HG02588 (cell line): ENCODE data around the gene ATP5F1D.
"Not testable (repeated sequence)": the region's sequence is repeated elsewhere in the genome, so short reads cannot be mapped to it uniquely, and the experiment has no call there.

ENCODE experiments used
- ATAC-seq: cut with Tn5 transposase; IDR thresholded peaks from one replicate; pipeline ENCODE4 v1.9.1; 2021; ENCODE audit warnings: mild to moderate bottlenecking, moderate library complexity; ENCODE audit not compliant: unreplicated experiment

The ATP5F1D gene

DNA sequence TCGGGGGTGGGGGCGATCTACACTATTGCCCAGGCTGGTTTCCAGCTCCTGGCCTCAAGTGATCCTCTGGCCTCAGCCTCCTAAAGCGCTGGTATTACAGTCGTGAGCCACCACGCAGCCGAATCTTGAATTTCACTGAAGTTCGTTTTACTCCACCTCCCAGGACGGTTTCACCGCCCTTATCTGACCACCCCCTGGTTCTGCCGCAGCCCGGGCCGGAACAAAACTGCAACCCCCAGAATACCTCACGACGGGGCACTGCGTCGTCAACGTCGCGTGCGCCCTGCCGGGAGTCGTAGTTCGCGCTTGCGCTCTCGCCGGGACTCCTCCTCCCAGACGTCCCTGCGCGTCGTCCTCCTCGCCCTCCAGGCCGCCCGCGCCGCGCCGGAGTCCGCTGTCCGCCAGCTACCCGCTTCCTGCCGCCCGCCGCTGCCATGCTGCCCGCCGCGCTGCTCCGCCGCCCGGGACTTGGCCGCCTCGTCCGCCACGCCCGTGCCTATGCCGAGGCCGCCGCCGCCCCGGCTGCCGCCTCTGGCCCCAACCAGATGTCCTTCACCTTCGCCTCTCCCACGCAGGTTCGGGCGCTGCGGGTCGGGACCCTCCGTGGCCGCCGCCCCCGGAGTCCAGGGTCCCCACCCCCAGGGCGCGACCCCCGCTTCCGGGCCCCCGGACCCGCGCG lies at the start of gene ATP5F1D:
Gene ATP5F1D (plus strand): TSS at position 335 of the 679 bp plus-strand sequence. CDS start 100 bp downstream, at position 435.
- ATAC-seq = peak; percentile 36

DNA sequence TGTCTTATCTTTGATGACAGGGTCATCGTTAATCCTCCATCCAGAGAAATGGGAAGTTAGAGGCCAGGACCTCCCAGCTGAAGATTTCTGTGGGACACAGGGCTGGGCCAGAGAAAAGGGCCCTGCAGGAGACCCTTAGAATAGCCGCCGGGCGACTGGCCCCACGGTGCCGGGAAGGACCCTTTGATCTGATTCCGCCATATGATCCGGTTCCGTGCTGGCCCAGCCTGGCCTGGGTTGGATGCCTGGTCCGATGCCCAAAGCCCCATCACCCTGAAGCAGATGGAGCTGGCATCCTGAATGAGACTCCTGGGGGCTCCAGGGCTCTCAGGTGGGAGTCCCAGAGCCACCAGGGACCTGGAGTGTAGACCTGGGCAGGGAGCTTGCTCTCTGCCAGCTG lies 42.0 kb upstream of the ATP5F1D start:
- ATAC-seq = no peak

DNA sequence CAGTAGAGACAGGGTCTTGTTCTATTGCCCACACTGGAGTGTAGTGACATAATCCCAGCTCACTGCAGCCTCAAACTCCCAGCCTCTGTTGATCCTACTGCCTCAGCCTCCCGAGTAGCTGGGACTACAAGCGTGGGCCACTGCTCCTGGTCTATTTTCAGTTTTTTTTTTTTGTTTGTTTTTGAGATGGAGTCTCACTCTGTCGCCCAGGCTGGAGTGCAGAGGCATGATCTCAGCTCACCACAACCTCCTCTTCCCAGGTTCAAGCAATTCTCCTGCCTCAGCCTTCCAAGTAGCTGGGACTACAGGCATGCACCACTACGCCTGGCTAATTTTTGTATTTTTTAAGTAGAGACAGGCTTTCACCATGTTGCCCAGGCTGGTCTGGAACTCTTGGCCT lies 40.9 kb upstream of the ATP5F1D start:
- not testable (repeated sequence) for ATAC-seq

DNA sequence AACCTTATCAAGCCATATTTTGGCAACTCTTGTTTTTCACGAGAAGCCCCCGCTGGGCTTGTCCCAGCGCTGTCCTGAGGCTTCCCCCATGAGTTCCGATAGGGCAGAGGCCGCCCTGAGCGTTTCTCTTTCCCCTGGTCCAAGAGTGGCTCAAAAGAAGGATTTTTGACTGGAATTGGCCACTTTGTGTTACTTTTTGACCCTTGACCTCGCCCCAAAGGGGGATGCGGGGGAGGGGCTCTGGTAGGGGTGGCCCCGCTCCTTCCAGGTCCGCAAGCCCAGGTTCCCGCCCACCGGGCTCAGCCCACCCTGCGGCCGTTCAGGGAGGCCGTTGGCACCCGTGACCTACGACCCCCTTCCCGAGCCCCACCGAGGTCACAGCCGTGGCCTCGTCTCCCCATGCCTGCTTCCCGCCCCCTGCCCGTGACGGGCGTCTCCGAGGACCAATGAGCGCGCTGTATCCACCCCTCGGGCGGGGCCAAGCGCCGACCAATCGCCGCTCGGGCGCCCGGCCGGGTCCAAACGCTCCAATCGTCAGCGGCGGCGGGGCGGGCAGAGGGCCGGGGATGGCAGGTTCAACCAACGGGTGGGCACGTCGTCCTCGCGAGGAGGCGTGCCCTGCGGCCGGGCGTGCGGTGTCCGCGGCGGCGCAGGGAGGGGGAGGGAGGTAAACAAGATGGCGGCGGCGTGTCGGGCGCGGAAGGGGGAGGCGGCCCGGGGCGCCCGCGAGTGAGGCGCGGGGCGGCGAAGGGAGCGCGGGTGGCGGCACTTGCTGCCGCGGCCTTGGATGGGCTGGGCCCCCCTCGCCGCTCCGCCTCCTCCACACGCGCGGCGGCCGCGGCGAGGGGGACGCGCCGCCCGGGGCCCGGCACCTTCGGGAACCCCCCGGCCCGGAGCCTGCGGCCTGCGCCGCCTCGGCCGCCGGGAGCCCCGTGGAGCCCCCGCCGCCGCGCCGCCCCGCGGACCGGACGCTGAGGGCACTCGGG lies 36.1 kb upstream of the ATP5F1D start, which contains the start of gene STK11:
Gene STK11 (plus strand): TSS at position 665 of the 986 bp plus-strand sequence. CDS start 1,136 bp downstream, outside the sequence.
- ATAC-seq = peak; percentile 87

DNA sequence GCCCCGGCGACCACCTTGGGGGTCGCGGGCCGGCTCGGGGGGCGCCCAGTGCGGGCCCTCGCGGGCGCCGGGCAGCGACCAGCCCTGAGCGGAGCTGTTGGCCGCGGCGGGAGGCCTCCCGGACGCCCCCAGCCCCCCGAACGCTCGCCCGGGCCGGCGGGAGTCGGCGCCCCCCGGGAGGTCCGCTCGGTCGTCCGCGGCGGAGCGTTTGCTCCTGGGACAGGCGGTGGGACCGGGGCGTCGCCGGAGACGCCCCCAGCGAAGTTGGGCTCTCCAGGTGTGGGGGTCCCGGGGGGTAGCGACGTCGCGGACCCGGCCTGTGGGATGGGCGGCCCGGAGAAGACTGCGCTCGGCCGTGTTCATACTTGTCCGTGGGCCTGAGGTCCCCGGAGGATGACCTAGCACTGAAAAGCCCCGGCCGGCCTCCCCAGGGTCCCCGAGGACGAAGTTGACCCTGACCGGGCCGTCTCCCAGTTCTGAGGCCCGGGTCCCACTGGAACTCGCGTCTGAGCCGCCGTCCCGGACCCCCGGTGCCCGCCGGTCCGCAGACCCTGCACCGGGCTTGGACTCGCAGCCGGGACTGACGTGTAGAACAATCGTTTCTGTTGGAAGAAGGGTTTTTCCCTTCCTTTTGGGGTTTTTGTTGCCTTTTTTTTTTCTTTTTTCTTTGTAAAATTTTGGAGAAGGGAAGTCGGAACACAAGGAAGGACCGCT lies 35.2 kb upstream of the ATP5F1D start:
- peak; percentile 4 for ATAC-seq

DNA sequence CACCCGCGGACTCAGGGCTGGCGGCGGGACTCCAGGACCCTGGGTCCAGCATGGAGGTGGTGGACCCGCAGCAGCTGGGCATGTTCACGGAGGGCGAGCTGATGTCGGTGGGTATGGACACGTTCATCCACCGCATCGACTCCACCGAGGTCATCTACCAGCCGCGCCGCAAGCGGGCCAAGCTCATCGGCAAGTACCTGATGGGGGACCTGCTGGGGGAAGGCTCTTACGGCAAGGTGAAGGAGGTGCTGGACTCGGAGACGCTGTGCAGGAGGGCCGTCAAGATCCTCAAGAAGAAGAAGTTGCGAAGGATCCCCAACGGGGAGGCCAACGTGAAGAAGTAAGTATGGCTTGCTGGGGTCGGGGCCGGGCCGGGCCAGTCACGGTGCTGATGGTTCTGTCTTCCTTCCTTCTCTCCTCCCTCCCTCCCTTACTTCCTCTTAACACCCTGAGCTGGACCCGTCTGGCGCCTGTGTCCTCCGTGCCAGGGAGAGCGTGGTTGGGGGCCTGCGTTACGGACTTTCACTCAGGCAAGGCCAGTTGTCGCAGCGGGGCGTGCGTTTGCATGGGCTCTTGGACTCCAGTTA lies 34.6 kb upstream of the ATP5F1D start:
- ATAC-seq = no peak

DNA sequence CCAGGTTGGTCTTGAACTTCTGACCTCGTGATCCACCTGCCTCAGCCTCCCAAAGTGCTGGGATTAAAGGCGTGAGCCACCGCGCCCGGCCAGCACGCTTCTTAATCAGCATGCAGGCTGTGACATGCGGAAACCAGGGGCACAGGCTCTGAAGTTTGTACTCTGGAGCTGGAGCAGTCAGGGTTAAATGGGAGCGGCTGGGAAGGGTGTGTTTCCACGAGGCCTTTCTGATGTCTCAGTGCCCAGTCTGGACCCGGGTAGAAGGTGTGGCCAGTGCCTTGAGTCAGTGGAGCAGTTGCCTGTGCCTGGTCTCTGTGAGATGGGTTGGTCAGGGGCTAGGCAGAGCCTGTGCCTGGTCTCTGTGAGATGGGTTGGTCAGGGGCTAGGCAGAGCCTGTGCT lies 32.7 kb upstream of the ATP5F1D start:
- not testable (repeated sequence) for ATAC-seq

DNA sequence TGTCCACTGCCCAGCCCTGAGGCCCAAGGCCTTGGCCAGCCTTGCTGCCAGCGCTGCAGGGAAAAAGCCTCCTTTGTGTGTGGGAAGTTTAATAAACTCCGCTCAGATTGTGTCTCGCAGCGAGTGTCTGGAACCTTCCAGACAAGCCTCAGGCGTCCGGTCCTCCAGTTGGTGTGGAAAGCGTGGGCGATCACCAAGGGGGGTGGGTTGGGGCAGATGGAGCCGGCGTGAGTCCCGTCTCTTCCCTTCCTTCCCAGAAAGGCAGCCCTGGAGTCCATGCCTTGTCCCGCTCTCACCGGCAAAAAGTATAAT lies 31.4 kb upstream of the ATP5F1D start:
- ATAC-seq = no peak

DNA sequence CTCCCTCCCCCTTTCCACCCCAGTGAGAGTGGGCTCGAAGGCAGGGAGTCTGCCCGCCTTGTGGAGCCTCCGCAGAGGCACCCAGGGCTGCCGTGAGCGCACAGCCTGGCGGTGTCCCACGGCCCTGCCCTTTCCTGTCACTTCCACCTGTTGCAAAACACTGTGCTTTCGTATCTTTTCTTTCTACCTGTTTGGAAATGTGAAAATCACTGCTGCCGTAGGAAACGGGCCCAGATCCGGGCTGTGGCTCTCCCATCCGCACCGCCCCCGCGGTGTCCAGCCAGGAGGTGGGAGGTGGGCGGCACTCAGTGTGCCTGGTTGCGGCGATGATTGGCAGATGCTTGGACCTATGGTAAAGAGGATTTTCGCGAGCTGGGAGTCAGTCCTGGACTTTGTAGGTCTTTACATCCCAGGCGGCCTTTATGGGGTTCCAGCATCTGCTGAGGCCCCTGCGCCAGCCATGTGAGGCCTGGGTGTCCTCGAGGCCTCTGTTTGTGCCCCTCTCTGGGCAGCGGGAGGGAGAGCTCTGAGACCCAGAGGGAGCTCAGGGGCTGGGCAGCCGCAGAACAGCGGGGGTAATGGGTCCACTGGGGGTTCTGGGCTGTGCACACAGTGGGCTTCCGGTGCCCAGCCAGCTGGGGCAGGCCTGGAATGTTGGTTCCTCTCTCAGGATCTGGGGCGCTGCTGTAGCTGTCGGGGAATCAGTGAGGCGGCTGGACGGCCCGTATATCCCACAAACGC lies 29.9 kb upstream of the ATP5F1D start:
- ATAC-seq = no peak

DNA sequence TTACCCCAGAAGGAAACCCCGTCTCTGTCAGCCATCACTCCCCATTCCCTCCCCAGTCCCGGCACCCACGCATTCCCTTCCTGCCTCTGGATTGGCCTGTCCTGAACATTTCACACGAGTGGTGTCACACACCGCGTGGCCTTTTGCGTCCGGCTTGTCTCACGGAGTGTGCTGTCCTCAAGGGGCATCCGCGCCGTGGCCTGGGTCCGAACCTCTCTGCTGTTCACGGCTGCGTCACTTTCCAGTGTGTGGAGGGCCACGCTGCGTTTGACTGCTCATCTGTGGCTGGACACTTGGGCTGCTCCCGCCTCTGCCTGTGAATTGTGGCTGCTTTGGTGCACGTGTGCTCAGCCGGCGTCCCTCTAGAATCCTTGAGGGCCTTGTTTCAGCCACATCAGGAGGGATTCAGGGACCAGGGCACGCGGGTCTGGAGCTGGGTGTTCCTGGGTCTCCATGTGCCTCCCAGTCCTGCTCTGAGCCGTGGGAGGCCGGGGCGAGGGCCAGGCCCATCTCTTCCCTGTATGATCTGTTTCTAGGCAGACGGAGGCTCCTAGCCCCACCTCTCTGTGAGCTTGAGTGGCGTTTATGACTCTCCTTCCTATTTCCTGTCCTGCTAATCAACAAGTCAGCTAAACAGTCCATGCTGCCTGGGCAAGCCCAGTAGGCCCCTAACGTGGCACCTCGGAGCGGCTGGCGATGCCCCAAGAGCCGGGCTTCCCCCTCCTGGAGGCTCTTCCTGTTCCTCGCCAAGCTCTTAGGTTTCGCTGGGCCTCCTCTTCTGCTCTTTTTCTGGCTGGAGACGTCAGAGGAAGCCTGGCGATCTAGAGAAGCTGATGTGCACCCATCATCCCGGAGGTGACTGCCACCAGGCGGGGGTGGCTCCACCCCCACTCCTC lies 27.9 kb upstream of the ATP5F1D start:
- no peak for ATAC-seq

DNA sequence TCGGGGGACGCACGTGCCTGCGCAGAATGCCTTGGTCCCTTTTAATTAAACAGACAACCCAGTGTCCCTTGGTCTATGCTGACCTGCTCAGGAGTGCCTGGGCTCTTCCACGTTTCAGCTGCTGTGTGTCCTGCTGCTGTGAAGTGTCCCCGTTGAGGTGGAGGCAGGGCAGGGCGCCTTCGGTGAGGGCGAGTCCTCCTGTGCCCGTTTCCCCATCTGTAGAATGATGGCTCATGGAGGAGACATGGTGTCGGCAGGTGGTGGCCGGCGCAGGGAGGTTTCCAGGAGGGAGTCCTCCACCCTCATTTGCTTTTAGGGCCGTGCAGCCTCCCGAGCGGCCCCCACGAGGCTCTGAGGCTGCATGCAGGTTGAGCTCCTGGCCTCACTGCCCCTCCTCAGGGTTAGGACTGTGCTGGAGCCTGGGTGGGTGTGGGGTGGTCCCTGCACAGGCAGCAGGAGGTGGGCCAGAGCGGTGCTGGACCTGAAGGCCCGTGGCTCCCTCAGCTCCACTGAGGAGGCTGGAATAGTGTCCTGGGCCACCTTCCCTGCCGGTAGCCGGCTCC lies 27.2 kb upstream of the ATP5F1D start:
- ATAC-seq = no peak

DNA sequence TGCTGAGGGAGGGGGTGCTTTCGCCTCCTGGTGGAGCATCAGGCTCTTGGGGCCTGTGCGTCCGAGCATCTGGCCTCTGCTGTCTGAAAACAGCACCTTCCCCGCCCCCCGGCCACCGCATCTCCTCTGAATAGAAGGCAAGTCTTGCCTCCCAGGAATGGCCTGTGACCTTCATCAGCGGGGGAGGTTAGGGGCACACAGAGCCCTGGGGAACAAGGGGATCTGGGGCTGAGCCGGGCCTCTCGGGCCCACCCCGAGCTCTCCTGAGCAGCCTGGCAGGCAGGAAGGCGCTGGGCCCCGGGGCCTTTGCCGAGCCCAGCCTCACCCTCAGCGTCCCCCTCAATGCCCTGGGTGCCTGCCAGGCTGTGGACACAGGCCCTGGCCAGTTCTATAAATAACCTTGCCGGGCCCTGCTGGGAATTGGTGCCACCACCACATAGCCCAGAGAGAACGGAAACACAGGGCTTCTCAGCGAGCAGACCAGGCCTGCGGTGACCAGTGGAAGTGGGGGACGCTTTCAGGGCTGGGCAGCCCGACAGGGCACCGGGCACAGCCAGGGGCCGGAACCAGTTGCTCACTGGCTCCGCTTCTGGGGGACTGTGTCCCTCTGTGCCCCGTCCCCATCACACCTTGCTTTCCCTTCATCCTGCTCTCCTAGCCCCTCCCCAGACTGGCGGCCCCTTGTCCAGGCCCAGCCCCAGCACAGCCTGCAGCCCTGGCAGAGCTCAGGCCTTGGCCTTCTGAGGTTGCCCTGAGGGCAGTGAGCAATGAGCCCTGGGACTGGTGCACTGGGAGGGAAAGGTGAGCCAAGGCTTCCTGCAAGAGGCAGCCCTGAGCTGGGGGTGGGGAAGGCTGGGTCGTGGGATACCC lies 26.5 kb upstream of the ATP5F1D start:
- no peak for ATAC-seq

DNA sequence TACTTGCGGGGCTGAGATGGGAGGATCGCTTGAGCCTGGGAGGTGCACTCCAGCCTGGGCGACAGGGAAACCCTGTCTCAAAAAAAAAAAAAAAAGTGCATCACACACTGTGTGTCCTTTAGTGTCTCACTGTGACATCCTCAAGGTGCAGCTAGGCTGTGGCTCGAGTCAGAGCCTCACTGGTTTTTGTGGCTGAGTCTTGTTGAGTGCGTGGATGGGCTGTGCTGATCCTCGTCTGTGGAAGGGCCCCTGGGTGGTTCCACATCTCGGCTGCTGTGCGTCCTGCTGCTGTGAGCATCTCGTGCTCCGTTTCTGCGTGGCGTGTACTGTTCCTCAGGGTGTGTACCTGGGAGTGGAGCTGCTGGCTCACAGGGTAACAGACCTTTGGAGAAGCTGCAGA lies 24.8 kb upstream of the ATP5F1D start:
- no peak for ATAC-seq

DNA sequence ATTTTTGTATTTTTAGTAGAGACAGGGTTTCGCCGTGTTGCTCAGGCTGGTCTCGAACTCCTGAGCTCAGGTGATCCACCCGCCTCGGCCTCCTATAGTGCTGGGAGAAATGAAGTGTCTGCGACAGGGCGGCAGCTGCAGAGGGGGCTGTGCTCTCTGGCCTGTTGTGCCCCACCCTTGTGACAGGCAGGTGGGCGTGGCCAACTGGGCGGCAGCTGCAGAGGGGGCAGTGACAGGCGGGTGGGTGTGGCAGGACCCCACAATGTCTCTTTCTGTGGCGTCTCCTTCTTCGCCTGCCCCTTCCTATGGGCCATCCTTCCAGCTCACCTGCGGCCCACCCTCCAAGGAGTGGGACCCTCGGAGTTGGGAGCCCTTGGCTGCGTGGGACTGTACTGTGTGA lies 24.2 kb upstream of the ATP5F1D start:
- no peak for ATAC-seq

DNA sequence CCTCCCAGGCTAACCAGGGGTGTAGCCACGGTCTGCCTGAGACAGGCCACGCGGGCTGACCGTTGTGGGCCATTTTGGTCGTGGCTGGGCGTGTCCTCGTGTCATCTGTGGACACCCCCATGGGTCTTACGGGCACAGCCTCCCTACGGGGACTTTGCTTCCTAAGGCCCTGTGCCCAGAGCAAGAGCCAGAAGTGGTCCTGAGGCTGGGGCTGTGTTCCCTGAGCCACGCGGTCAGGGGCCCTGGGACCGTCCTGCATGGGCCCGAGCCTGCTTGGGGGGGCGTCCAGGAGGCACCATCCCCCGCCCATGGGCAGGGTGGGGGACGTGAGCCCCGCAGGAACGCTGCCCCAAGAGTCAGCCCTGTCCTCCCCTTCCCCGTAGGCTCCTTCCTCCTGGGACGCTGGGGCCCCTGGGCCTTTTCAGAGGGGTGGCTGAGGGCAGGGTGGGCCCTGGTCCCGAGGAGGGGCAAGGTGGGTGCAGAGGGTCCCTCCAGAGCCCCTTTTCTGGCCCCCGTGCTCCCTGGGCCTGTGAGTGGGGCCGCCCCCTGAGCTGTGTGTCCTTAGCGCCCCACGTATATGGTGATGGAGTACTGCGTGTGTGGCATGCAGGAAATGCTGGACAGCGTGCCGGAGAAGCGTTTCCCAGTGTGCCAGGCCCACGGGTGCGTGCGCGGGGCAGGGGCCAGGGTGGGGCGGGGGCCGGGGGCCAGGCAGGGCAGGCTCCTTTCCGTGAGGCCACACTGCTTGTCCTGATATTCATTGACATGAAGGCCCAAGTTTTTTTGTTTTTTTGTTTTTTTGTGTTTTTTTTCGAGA lies 22.6 kb upstream of the ATP5F1D start:
- no peak for ATAC-seq

DNA sequence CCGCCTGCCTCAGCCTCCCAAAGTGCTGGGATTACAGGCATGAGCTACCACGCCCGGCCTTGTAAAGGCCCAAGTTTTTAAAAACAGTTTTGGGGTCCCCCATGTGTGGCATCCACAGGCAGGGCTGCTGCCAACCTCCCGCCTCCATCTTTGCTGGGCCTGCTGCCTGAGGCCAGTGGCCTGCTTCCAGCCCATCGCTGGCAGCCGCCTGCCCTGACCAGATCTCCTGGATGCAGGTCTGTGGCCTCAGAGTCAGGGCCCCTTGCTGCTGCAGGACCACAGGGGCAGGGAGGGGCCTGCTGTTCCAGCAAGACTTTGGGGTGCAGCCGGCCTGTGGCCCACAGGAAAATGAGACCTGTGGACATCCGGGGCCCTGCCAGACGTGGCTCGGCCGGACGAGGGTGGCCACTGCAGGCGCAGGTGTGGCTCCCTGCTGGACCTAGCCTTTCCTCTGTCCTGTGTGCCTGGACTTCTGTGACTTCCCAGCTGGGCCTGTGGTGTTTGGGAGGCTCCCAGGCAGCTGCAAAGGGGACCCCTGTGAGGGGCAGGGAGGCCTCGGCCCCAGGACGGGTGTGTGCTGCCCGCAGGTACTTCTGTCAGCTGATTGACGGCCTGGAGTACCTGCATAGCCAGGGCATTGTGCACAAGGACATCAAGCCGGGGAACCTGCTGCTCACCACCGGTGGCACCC lies 21.6 kb upstream of the ATP5F1D start:
- no peak for ATAC-seq
